ENCODE measurements around the gene DNMT3A.

DNA sequence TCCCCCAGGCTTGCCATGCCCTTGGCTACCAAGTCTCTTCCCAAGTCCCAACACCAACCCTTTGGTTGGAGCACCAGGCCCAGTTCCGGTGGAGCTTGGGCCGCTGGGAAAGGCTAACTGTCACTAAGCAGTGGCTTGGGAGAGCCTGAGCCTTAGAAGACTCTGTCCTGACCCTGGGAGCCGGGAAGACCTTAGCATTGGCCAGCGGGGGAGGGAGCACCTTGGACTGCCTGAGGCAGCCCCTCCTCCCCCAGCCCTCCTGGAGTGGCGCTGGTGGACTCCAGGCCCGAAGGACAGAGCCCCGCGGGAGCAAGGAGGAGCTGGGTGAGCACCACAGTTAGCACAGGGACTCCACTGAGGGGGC lies 110.8 kb downstream of the DNMT3A start:
- TF ChIP-seq, protein P1, sequence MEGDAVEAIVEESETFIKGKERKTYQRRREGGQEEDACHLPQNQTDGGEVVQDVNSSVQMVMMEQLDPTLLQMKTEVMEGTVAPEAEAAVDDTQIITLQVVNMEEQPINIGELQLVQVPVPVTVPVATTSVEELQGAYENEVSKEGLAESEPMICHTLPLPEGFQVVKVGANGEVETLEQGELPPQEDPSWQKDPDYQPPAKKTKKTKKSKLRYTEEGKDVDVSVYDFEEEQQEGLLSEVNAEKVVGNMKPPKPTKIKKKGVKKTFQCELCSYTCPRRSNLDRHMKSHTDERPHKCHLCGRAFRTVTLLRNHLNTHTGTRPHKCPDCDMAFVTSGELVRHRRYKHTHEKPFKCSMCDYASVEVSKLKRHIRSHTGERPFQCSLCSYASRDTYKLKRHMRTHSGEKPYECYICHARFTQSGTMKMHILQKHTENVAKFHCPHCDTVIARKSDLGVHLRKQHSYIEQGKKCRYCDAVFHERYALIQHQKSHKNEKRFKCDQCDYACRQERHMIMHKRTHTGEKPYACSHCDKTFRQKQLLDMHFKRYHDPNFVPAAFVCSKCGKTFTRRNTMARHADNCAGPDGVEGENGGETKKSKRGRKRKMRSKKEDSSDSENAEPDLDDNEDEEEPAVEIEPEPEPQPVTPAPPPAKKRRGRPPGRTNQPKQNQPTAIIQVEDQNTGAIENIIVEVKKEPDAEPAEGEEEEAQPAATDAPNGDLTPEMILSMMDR (conservative IDR thresholded peaks at IDR 0.05; ENCODE audit: low read length) = no peak
- no peak for TF ChIP-seq EZH2phosphoT487 (IDR thresholded peaks at IDR 0.05; ENCODE audit: borderline replicate concordance)

Measured in Loucy (cell line).